Neural cell (in vitro differentiated cells): ENCODE measurements around the gene LYPD6B. TPM values are rescaled to one million over a fixed set of nuclear protein-coding genes. Genes with fewer than 3 reads are reported as not detected.

ENCODE experiments used
- H2AFZ ChIP-seq: fragments of 200-600, 300-800 bp; sonication (generic), shearing (Covaris generic); 2 replicates; pipeline ENCODE4 v1.6.0; 2014; ENCODE audit warnings: low read depth, mild to moderate bottlenecking, antibody characterized with exemption, low read length, moderate library complexity
- H3F3A ChIP-seq: fragments of 200-600 bp; shearing (Covaris generic); 2 replicates; pipeline ENCODE4 v1.6.1; 2016; ENCODE audit warnings: mild to moderate bottlenecking, moderate library complexity, mixed read lengths, antibody characterized with exemption, low read length; ENCODE audit not compliant: insufficient read depth, poor library complexity, severe bottlenecking
- H3K27ac ChIP-seq: fragments of 200-600, 300-800 bp; sonication (generic), shearing (Covaris generic); 2 replicates; pipeline ENCODE4 v1.5.1; 2014; ENCODE audit warnings: mild to moderate bottlenecking, low read length, moderate library complexity
- H3K27me3 ChIP-seq: fragments of 300-800, 200-600 bp; sonication (generic), shearing (Covaris generic); 2 replicates; pipeline ENCODE4 v1.6.0; 2014; ENCODE audit warnings: mild to moderate bottlenecking, low read depth, low read length, moderate library complexity; ENCODE audit not compliant: insufficient read depth
- H3K36me3 ChIP-seq: fragments of 300-800, 200-600 bp; sonication (generic), shearing (Covaris generic); 2 replicates; pipeline ENCODE4 v1.5.1; 2014; ENCODE audit warnings: mild to moderate bottlenecking, antibody characterized with exemption, low read length, moderate library complexity; ENCODE audit not compliant: insufficient read depth
- H3K4me2 ChIP-seq: fragments of 300-800, 200-600 bp; sonication (generic), shearing (Covaris generic); 2 replicates; pipeline ENCODE4 v1.6.0; 2014; ENCODE audit warnings: mild to moderate bottlenecking, low read length
- H3K4me3 ChIP-seq: fragments of 300-800, 200-600 bp; sonication (generic), shearing (Covaris generic); 2 replicates; pipeline ENCODE4 v1.5.1; 2014; ENCODE audit warnings: mild to moderate bottlenecking, low read length, moderate library complexity
- H3K79me2 ChIP-seq: fragments of 200-600 bp; shearing (Covaris generic); replicated peaks from 2 replicates; pipeline ENCODE4 v1.6.0; 2014; ENCODE audit warnings: mild to moderate bottlenecking, low read length, moderate library complexity; ENCODE audit not compliant: insufficient read depth
- H3K9ac ChIP-seq: fragments of 300-800, 200-600 bp; sonication (generic), shearing (Covaris generic); 2 replicates; pipeline ENCODE4 v1.6.1; 2016; ENCODE audit warnings: mild to moderate bottlenecking, low read length, mixed read lengths
- H3K9me2 ChIP-seq: fragments of 200-600 bp; shearing (Covaris generic); 2 replicates; pipeline ENCODE4 v1.6.1; 2016; ENCODE audit warnings: mild to moderate bottlenecking, low read length, mixed read lengths; ENCODE audit not compliant: insufficient read depth
- H3K9me3 ChIP-seq: fragments of 200-600, 300-800 bp; sonication (generic), shearing (Covaris generic); 2 replicates; pipeline ENCODE4 v1.6.1; 2016; ENCODE audit warnings: mild to moderate bottlenecking, mixed run types, low read length, moderate library complexity, mixed read lengths
- H4K20me1 ChIP-seq: fragments of 200-600 bp; shearing (Covaris generic); 2 replicates; pipeline ENCODE4 v1.6.1; 2016; ENCODE audit warnings: mild to moderate bottlenecking, mixed run types; ENCODE audit not compliant: insufficient read depth
- CTCF ChIP-seq: fragments of 450-650 bp; IDR thresholded peaks from 2 replicates; pipeline ENCODE4 v1.5.1; 2014; ENCODE audit warnings: antibody characterized with exemption, mild to moderate bottlenecking, moderate library complexity; ENCODE audit not compliant: poor library complexity, severe bottlenecking
- EP300 ChIP-seq: fragments of 450-650 bp; conservative IDR thresholded peaks from 2 replicates; pipeline ENCODE4 v1.6.1; 2014; ENCODE audit warnings: antibody characterized with exemption, mild to moderate bottlenecking, moderate library complexity; ENCODE audit not compliant: poor library complexity, severe bottlenecking
- EZH2 ChIP-seq: fragments of 200-600, 300-800 bp; shearing (Covaris generic), sonication (generic); IDR thresholded peaks from 2 replicates; pipeline ENCODE4 v1.6.1; 2014; ENCODE audit warnings: antibody characterized with exemption, low read length, borderline replicate concordance, mild to moderate bottlenecking; ENCODE audit not compliant: insufficient read depth, poor library complexity, severe bottlenecking
- MXI1 ChIP-seq: fragments of 450-650 bp; conservative IDR thresholded peaks from 2 replicates; pipeline ENCODE4 v1.6.1; 2014; ENCODE audit warnings: antibody characterized with exemption, mild to moderate bottlenecking; ENCODE audit not compliant: poor library complexity, severe bottlenecking
- POLR2AphosphoS5 ChIP-seq: IDR thresholded peaks from 2 replicates; pipeline ENCODE4 v1.6.1; 2012
- RAD21 ChIP-seq: fragments of 450-650 bp; conservative IDR thresholded peaks from 2 replicates; pipeline ENCODE4 v1.6.1; 2014; ENCODE audit warnings: antibody characterized with exemption, mild to moderate bottlenecking, moderate library complexity
- REST ChIP-seq: IDR thresholded peaks from 2 replicates; pipeline ENCODE4 v1.6.1; 2012; ENCODE audit warnings: borderline replicate concordance
- SMC3 ChIP-seq: fragments of 450-650 bp; conservative IDR thresholded peaks from 2 replicates; pipeline ENCODE4 v1.6.1; 2014; ENCODE audit warnings: antibody characterized with exemption, mild to moderate bottlenecking, moderate library complexity; ENCODE audit not compliant: poor library complexity
- TAF1 ChIP-seq: IDR thresholded peaks from 2 replicates; pipeline ENCODE4 v1.6.1; 2012; ENCODE audit warnings: low read depth
- polyA plus RNA-seq: library from polyadenylated mRNA; depleted of rRNA; stranded (reverse); fragments of >200 nt; gene quantifications from 2 replicates; pipeline ENCODE4 v1.2.3, GENCODE V29; 2014

LYPD6B gene
- polyA plus RNA-seq, 1 donor from 2014 or later = 0.68 TPM

- Histone ChIP-seq H3K27me3 (no peaks in the 10 kb centered on the region), H3K9ac (no peak overlapping the region), H2AFZ (no peak overlapping the region), H3K9me3 (no peaks in the 10 kb centered on the region), H3K36me3 (no peaks in the 10 kb centered on the region), H3K4me3 (no peak overlapping the region), H3K79me2 (no peaks in the 10 kb centered on the region), H4K20me1 (no peaks in the 10 kb centered on the region), H3K27ac (no peak overlapping the region), H3F3A (no peaks in the 10 kb centered on the region), H3K9me2 (no peaks in the 10 kb centered on the region), H3K4me2 (no peak overlapping the region)
- TF ChIP-seq RAD21 = no peak
- no peak for TF ChIP-seq EZH2
- no peak for TF ChIP-seq POLR2AphosphoS5
- TF ChIP-seq SMC3 = no peak
- no peak for TF ChIP-seq EP300
- TF ChIP-seq TAF1 = no peak
- no peak for TF ChIP-seq REST
- no peak for TF ChIP-seq CTCF
- no peak for TF ChIP-seq MXI1
Observed at GRCh38 chr2:149225446-149225845, 186.9 kb downstream of the LYPD6B start.

GRCh38 chr2:149226790-149227189, 188.3 kb downstream of the LYPD6B start:
- Histone ChIP-seq H3K9me2 (no peaks in the 10 kb centered on the region), H3K4me2 (no peak overlapping the region), H4K20me1 (no peaks in the 10 kb centered on the region), H3F3A (no peaks in the 10 kb centered on the region), H3K36me3 (no peaks in the 10 kb centered on the region), H3K27ac (no peak overlapping the region), H3K27me3 (no peaks in the 10 kb centered on the region), H2AFZ (no peak overlapping the region), H3K9ac (no peak overlapping the region), H3K9me3 (no peaks in the 10 kb centered on the region), H3K79me2 (no peaks in the 10 kb centered on the region), H3K4me3 (no peak overlapping the region)
- TF ChIP-seq MXI1 = no peak
- TF ChIP-seq EP300 = no peak
- TF ChIP-seq SMC3 = no peak

GRCh38 chr2:149235816-149236375, 197.4 kb downstream of the LYPD6B start:
- Histone ChIP-seq H4K20me1 (no peaks in the 10 kb centered on the region), H3K4me2 (no peak overlapping the region), H3K27ac (no peak overlapping the region), H3K36me3 (no peaks in the 10 kb centered on the region), H3F3A (no peaks in the 10 kb centered on the region), H3K9me3 (no peaks in the 10 kb centered on the region), H3K4me3 (no peak overlapping the region), H3K27me3 (no peaks in the 10 kb centered on the region), H3K9me2 (no peaks in the 10 kb centered on the region), H3K79me2 (no peaks in the 10 kb centered on the region), H2AFZ (no peak overlapping the region), H3K9ac (no peak overlapping the region)
- no peak for TF ChIP-seq POLR2AphosphoS5
- TF ChIP-seq TAF1 = no peak
- TF ChIP-seq CTCF = no peak
